GM03348 (cell line): ENCODE data around the gene SRF.

Experiments used
- DNase-seq: peaks from one replicate; pipeline ENCODE4 v3.0.0; 2012; ENCODE audit warnings: low spot score

SRF gene

DNA sequence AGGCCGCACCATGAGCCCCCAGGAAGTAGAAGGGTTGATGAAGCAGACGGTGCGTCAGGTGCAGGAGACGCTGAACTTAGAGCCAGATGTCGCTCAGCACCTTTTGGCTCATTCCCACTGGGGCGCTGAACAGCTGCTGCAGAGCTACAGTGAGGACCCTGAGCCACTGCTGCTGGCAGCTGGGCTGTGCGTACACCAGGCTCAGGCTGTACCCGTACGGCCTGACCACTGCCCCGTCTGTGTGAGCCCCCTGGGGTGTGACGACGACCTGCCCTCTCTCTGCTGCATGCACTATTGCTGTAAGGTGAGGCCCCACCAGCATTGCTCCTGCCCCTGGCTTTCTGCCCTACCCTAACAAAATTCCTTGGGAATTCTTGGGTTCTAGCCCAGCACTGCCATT is 45.1 kb downstream of the SRF start:
- DNase-seq: no peak

DNA sequence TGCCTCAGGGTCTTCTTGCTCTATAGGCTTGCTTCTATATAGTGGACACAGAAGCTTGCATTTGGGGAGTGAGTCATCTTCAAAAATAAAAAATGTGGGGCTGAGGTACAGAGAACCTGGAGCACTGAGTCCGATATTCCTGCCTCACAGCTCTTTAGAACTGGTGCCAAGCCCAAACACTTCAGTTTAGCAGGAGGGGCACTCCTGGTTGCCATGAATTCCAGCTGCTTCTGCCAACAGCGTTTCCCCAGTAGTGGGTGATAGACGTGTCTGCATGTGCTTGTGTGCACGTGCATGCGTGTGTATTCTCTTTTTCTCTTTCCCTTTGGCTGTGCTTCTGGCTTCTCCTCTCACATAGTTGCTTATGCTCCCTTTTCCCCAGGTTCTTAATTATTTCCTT is 46.3 kb downstream of the SRF start:
- DNase-seq: no peak

DNA sequence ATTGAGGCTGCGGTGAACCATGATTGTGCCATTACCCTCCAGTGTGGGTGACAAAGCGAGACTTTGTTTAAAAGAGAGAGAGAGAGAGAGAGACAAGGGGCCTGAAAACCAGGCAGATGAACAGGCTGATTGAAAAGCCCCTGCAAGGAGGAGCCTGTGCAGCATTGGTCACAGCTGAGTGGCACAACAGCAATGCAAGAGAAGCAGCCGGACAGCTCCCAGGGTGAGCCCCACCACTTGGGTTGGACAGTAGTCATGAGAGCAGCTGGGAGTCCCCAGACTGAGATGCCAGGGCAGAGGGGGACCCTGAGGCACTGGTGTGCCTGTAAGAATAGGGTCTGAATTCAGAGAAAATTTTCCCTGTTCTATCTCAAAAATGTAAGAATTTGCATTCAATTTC is 48.0 kb downstream of the SRF start:
- DNase-seq: no peak

DNA sequence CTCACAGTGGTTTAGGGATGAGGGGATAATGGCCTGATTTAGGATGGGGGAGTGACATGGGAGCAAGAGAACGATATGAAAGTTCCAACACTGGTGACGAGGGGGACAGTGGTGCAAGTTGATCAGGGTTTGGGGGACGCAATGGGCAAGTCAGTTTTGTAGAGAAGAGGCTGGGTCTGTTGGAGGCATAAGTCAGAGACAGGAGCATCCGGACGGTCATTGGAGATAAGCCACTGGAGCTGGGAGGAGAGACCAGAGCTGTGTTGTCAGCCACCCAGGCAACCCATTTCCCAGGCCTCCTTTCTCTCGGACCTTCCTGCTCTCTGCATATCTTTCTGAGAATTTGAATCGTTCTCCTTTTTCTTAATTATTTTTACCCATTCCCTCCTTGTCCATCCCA is 48.7 kb downstream of the SRF start:
- no peak for DNase-seq

DNA sequence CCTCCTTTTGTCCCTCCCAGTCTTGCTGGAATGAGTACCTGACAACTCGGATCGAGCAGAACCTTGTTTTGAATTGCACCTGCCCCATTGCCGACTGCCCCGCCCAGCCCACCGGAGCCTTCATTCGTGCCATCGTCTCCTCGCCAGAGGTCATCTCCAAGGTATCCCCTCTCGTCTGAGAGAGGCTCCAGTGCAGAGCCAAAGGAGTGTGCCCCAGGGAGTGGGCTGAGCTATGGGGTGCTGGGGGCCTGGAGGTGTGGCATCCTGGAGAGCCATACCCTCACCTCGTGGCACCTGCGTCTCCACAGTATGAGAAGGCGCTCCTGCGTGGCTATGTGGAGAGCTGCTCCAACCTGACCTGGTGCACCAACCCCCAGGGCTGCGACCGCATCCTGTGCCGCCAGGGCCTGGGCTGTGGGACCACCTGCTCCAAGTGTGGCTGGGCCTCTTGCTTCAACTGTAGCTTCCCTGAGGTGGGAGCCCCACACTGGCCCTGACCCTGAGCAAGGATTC is 49.4 kb downstream of the SRF start:
- DNase-seq: no peak

DNA sequence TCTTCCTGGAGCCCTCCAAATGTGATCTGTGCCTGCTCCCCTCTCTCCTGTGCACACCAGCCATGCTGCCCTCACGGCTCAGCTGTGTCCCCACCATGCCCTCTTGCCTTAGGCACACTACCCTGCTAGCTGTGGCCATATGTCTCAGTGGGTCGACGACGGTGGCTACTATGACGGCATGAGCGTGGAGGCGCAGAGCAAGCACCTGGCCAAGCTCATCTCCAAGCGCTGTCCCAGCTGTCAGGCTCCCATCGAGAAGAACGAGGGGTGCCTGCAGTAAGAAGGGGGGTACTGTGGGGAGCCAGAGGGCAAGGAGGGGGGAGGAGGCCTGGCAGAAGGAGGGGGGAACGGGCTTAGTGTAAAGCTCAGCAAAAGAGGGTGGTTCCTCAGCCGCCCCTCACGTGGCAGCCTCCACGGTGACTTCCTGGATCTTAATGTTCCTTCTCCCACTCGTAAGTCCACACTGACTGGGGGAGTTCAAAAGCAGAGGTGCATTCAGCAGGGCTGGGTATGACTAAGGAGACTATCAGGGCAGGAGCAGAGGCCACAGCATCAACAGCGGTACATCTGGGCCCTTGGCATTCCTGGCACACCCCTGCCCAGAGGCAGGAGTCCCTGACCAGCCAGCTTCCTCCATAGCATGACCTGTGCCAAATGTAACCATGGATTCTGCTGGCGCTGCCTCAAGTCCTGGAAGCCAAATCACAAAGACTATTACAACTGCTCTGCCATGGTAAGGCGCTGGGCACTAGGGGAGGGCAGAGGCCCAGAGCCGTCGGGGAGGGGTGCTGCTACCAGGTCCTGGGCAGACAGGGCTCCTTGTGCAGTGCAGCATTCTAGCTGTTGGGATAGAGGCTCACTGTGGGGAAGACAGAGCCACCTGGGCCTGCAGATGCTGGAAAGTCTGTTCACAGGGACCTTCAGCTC is 50.2 kb downstream of the SRF start:
- no peak for DNase-seq

DNA sequence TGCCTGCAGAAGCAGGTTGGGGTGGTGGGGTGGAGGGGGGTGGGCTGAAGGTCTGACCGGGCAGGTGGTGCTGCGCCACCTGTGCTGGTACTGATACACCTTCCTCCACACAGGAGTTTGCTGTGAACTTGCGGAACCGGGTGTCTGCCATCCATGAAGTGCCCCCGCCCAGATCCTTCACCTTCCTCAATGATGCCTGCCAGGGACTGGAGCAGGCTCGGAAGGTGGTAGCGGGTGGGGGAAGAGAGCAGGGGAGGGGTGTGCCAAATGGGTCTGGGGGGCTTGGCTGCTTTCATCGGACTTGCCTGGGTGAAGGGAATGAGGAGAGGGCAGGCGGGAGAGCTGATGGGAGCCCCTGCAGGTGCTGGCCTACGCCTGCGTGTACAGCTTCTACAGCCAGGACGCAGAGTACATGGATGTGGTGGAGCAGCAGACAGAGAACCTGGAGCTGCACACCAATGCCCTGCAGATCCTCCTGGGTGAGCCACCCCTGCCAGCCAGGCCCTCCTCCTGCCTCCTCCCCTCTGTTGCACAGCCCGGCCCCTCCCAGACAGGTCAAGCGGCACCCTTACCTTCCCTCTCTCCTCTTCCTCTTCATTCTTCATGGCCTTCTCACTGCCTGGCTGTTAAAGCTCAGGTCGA is 51.5 kb downstream of the SRF start:
- DNase-seq: no peak

DNA sequence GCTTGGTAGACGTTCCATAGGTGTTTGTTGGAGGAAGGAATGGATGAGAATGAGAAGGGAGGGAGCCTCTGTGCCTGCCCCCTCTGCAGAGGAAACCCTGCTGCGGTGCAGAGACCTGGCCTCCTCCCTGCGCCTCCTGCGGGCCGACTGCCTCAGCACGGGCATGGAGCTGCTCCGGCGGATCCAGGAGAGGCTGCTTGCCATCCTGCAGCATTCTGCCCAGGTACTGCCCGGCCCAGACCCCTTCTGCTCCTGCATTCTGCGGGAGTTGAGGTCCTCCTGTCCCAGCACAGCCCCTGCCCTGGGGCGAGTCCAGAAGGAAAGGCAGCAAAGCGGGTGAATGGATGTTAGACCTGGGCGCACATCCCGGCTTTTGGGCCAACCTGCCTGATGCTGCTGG is 52.1 kb downstream of the SRF start:
- no peak for DNase-seq

DNA sequence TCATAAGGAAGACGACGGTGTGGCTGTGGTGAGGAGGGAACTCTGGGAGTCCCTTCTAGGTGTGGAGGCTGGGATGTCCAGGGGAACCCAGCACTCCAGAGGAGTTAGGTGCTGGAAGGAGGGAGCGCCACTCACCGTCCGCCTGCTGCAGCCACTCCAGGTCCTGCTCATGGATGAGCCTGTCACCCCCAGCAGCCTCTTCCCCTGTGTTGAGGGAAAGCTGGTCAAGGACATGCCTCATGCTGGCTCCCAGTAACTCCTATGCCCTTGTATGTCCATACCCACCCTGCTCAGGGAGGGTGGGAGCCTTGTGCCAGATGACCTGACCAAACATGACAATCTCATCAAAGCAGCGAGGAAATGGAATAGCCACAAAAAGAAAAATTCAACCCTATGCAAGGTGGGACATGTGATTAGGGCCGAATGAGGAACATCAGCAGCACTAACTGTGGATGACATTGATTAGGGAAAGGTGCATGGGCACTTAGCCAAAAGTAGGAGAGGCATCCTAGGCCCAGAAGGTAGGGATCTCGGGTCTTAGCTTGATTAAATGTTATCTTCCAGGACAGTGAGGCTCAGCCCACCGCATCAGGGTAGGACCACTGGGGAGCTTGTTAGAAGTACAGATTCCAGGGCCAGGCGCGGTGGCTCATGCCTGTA is 55.3 kb downstream of the SRF start:
- no peak for DNase-seq

DNA sequence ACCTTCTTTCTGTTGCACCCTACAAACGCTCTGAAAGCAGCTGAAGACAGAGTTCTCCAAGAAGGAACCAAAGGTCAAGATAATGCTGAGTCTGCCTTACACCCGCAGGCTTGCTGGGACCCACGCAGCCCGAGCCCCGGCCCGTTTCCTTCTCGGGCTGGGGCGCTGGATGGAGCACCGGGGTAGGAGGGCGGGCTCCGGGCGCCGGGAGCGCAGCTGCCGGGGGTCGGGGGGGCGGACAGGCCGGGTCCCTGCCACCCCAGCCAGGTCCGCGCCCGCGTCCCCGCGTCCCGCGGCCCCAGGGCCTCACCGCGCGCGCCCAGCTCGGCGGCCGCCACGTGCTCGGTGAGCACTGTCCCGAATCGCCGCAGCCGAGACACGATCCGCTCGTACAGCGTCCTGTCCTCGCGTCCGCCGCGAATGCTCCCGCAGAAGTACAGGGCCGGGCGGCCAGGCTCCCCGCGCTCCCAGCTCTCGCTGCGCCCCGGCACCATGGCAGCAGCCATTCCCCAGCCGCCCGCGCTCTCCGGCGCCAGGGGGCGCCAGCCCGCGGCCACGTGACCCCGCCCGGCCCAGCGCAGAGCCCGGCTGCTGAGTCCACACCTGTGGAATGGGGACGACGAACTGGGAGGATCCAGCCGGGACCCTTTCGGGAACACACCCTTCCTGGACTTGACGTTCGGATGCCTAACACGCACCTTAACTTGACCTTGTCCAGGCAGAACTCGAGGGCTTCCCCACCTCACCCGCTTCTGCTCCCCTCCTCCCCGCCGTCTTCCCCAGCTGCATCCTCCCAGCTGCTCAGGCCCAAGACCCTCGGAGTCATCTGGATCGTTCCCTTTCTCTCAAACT is 58.1 kb downstream of the SRF start, which contains the start of gene DNPH1:
TSS of gene DNPH1 (minus strand) at position 531 of the 852 bp plus-strand sequence. CDS start at position 506, 25 bp downstream.
- peak; percentile 95 for DNase-seq

DNA sequence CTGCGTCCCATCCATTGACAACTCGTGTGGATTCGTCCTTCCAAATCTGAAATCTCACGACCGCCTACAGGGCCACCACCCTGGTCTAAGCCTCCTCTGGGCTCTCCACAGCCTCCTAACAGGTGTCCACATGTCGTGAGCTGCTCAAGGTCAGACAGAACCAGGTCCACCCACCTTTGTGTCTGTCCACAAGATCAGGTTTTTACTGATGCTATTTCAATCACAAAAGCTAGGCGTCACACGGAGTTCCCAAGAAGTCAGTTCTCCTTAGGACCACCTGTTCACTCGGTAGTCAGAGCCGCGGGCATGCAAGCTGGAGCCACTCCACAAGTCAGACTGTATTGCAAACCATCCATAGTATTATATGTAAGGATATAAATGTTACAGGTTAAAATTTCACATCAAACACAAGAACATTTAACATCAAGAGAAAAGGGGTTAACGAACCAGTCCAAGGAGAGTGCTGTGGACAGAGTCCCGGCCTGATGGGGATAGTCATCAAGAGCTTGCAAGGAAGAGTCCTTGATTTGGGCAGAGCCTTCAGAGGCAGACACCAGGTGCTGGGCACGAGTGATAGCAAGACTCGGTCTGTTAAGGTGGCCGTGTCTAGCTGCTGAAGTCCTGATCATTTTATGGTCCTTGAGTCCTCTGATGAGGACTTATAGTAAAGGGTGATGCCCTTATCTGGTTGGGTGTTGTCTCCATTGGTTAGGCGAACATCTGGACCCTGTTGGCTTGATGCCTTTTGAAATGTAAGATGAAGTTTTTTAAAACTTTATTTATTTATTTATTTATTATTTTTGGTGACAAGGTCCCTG is 58.9 kb downstream of the SRF start:
- no peak for DNase-seq

DNA sequence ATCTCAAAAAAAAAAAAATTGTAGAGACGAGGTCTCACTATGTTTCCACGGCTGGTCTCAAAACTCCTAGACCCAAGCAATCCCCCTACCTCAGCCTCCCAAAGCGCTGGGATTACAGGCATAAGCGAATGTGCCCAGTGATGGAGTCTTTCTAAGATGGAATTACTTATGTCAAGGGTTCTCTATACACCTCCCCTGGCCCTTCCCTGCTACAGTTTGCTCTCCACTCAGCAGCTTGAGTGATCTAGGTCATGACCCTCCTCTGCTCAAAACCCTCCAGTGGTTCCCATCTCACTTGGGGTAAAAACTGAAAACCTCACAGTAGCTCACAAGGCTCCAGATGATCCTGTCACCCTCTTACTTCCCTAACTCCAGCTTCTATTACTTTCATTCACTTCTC is 60.0 kb downstream of the SRF start:
- no peak for DNase-seq
